HCT116 (cell line): Measurements from ENCODE around the gene SNAP47. TPM values are rescaled to one million over a fixed set of nuclear protein-coding genes. Genes with fewer than 3 reads are reported as not detected.

ENCODE experiments used
- ATAC-seq: fragments of 200-7000 bp; cut with Tn5 transposase; 2 replicates; pipeline ENCODE4 v1.9.1; 2020; ENCODE audit warnings: mild to moderate bottlenecking, moderate library complexity
- BruUV-seq: library from RNA; stranded (reverse); fragments of 400-500 nt; replicated peaks from 2 replicates; lab custom pipeline; 2021; lab: Mats Ljungman, UMichigan
- CTCF ChIA-PET: fragments of 300-600 bp; sonication (Branson Sonifier 250); formaldehyde crosslinking; loops from one replicate; lab custom pipeline; 2021; ENCODE audit warnings: antibody characterized with exemption; lab: Charles Lee
- POLR2A ChIA-PET: fragments of 300-600, 350-600 bp; sonication (Branson Sonifier 250); formaldehyde crosslinking; loops from one replicate; lab custom pipeline; 2021; ENCODE audit warnings: antibody characterized with exemption; lab: Charles Lee
- RAD21 ChIA-PET, 2 experiments: fragments of 300-600 bp; sonication (Branson Sonifier 250); formaldehyde crosslinking; loops; one replicate each; lab custom pipeline; 2023; ENCODE audit warnings: low total read pairs in 2 of 2; ENCODE audit not compliant: uncharacterized antibody in 2 of 2, unreplicated experiment in 2 of 2, low non-redundant PET in 1 of 2; lab: Charles Lee
- DNase-seq: peaks from one replicate; pipeline ENCODE4 v3.0.0-alpha.2; 2010; ENCODE audit warnings: low read depth, low spot score
- H2AFZ ChIP-seq: fragments of 200-600 bp; shearing (Covaris generic), sonication (generic); 2 replicates; pipeline ENCODE4 v1.6.1; 2017; ENCODE audit warnings: low read depth, mixed run types, mixed read lengths, antibody characterized with exemption, low read length; ENCODE audit not compliant: poor library complexity, severe bottlenecking
- H3K27ac ChIP-seq: 2 replicates; pipeline ENCODE4 v1.5.1; 2012; ENCODE audit warnings: low read depth, low read length
- H3K27me3 ChIP-seq: fragments of 200-600 bp; sonication (generic); 2 replicates; pipeline ENCODE4 v1.6.1; 2016; ENCODE audit warnings: mixed run types, low read length, mixed read lengths; ENCODE audit not compliant: insufficient read depth
- H3K36me3 ChIP-seq, 2 experiments: fragments of 200-500 bp in 1 of 2; fragments of 200-600 bp in 1 of 2; sonication (Bioruptor generic) in 1 of 2; sonication (generic) in 1 of 2; 2 replicates each; pipeline versions ENCODE4 v1.5.1 to v1.6.1; 2014 to 2016; ENCODE audit warnings: low read length in 2 of 2, inconsistent platforms in 1 of 2, mixed read lengths in 1 of 2, mixed run types in 1 of 2; ENCODE audit not compliant: insufficient read depth in 2 of 2, control insufficient read depth in 1 of 2
- H3K4me1 ChIP-seq, 2 experiments: fragments of 200-600 bp in 1 of 2; sonication (generic) in 1 of 2; 2 replicates each; pipeline versions ENCODE4 v1.5.1 to v1.6.1; 2012 to 2017; ENCODE audit warnings: low read length in 2 of 2, inconsistent platforms in 1 of 2, mild to moderate bottlenecking in 1 of 2, mixed read lengths in 1 of 2, mixed run types in 1 of 2, moderate library complexity in 1 of 2; ENCODE audit not compliant: insufficient read depth in 2 of 2, control insufficient read depth in 1 of 2
- H3K4me2 ChIP-seq: fragments of 200-600 bp; sonication (generic); 2 replicates; pipeline ENCODE4 v1.6.1; 2017; ENCODE audit warnings: mixed run types, low read length, mixed read lengths
- H3K4me3 ChIP-seq, 2 experiments: fragments of 200-600 bp in 1 of 2; sonication (generic) in 1 of 2; replicated peaks in 1 of 2; 2 replicates each; pipeline ENCODE4 v1.5.1; 2011 to 2016; ENCODE audit warnings: low read length in 2 of 2, control low read depth in 1 of 2, low read depth in 1 of 2, mild to moderate bottlenecking in 1 of 2, mixed read lengths in 1 of 2, mixed run types in 1 of 2
- H3K79me2 ChIP-seq: fragments of 200-600 bp; sonication (generic); 2 replicates; pipeline ENCODE4 v1.6.1; 2017; ENCODE audit warnings: mild to moderate bottlenecking, mixed run types, low read length, moderate library complexity, mixed read lengths; ENCODE audit not compliant: insufficient read depth
- H3K9ac ChIP-seq: fragments of 200-600 bp; sonication (generic); 2 replicates; pipeline ENCODE4 v1.6.1; 2016; ENCODE audit warnings: low read length, mixed read lengths
- H3K9me2 ChIP-seq: fragments of 200-600 bp; sonication (generic), shearing (Covaris generic); 2 replicates; pipeline ENCODE4 v1.6.1; 2017; ENCODE audit warnings: mixed run types, mild to moderate bottlenecking, moderate library complexity; ENCODE audit not compliant: insufficient read depth
- H3K9me3 ChIP-seq, 2 experiments: fragments of 200-500 bp in 1 of 2; fragments of 200-600 bp in 1 of 2; sonication (Bioruptor generic) in 1 of 2; sonication (generic) in 1 of 2; 2 replicates each; pipeline ENCODE4 v1.6.1; 2014 to 2017; ENCODE audit warnings: low read length in 2 of 2, mixed read lengths in 2 of 2, inconsistent platforms in 1 of 2, low read depth in 1 of 2, mild to moderate bottlenecking in 1 of 2, mixed run types in 1 of 2, moderate library complexity in 1 of 2; ENCODE audit not compliant: control insufficient read depth in 1 of 2, insufficient read depth in 1 of 2
- H4K20me1 ChIP-seq: fragments of 200-600 bp; sonication (generic), shearing (Covaris generic); 2 replicates; pipeline ENCODE4 v1.6.1; 2017; ENCODE audit warnings: mixed run types, mild to moderate bottlenecking, moderate library complexity; ENCODE audit not compliant: insufficient read depth
- CEBPB ChIP-seq: IDR thresholded peaks from 2 replicates; pipeline ENCODE4 v1.6.1; 2012; ENCODE audit warnings: low read depth
- EGR1 ChIP-seq: IDR thresholded peaks from 2 replicates; pipeline ENCODE4 v1.6.1; 2012; ENCODE audit warnings: low read depth
- ELF1 ChIP-seq: IDR thresholded peaks from 2 replicates; pipeline ENCODE4 v1.6.1; 2012; ENCODE audit warnings: low read depth, borderline replicate concordance
- FOSL1 ChIP-seq: IDR thresholded peaks from 2 replicates; pipeline ENCODE4 v1.6.1; 2012; ENCODE audit warnings: low read depth
- JUND ChIP-seq: IDR thresholded peaks from 2 replicates; pipeline ENCODE4 v1.6.1; 2012
- POLR2A ChIP-seq: IDR thresholded peaks from 2 replicates; pipeline ENCODE4 v1.7.0; 2011; ENCODE audit warnings: borderline replicate concordance; ENCODE audit not compliant: insufficient read depth, insufficient read length; ENCODE audit errors: extremely low read depth
- POLR2AphosphoS5 ChIP-seq: IDR thresholded peaks from 2 replicates; pipeline ENCODE4 v1.6.1; 2011; ENCODE audit warnings: mild to moderate bottlenecking, low read depth, low read length, moderate library complexity
- REST ChIP-seq: IDR thresholded peaks from 2 replicates; pipeline ENCODE4 v1.6.1; 2012; ENCODE audit warnings: low read depth
- SIN3A ChIP-seq: IDR thresholded peaks from 2 replicates; pipeline ENCODE4 v1.6.1; 2012; ENCODE audit warnings: low read depth
- SP1 ChIP-seq: IDR thresholded peaks from 2 replicates; pipeline ENCODE4 v1.6.1; 2012; ENCODE audit warnings: low read depth
- SRF ChIP-seq: IDR thresholded peaks from 2 replicates; pipeline ENCODE4 v1.6.1; 2012; ENCODE audit warnings: low read depth
- YY1 ChIP-seq: IDR thresholded peaks from 2 replicates; pipeline ENCODE4 v1.6.1; 2011; ENCODE audit warnings: low read length, low read depth, moderate library complexity, mild to moderate bottlenecking; ENCODE audit not compliant: insufficient replicate concordance; ENCODE audit errors: extremely low read depth
- ZBTB33 ChIP-seq: IDR thresholded peaks from 2 replicates; pipeline ENCODE4 v1.6.1; 2011; ENCODE audit warnings: mild to moderate bottlenecking, low read length, moderate library complexity; ENCODE audit not compliant: insufficient replicate concordance; ENCODE audit errors: extremely low read depth
- ZNF274 ChIP-seq: fragments of 200-500 bp; sonication (Bioruptor generic); IDR thresholded peaks from 2 replicates; pipeline ENCODE4 v1.6.1; 2014; ENCODE audit warnings: mild to moderate bottlenecking, low read depth, low read length, inconsistent platforms
- intact Hi-C: fragments of 100-400 bp; cut with micrococcal nuclease; formaldehyde crosslinking; loops from 2 replicates; pipeline ENCODE4 v1.10.0; 2022
- total RNA-seq: library from RNA; stranded (reverse); gene quantifications from one replicate; pipeline ENCODE4 v1.2.1, GENCODE V29; 2021; ENCODE audit not compliant: unreplicated experiment

SNAP47 gene
- total RNA-seq, 1 experiment from 2014 or later: 37.9 TPM

- Histone ChIP-seq H3K79me2 (no peaks in the 10 kb centered on the region), H2AFZ (no peak overlapping the region), H3K27me3 (no peaks in the 10 kb centered on the region), H3K9ac (no peak overlapping the region), H3K9me2 (no peaks in the 10 kb centered on the region), H3K4me1 (no peaks in the 10 kb centered on the region), H3K27ac (no peak overlapping the region), H3K36me3 (no peaks in the 10 kb centered on the region), H3K9me3 (no peaks in the 10 kb centered on the region), H4K20me1 (no peaks in the 10 kb centered on the region), H3K4me2 (no peak overlapping the region), H3K4me3 (no peak overlapping the region)
- no peak for TF ChIP-seq ZNF274
- no peak for TF ChIP-seq SP1
- no peak for TF ChIP-seq JUND
- TF ChIP-seq SIN3A: no peak
- TF ChIP-seq ELF1: no peak
- no peak for TF ChIP-seq FOSL1
- ChIA-PET RAD21 (interaction anchor here in 1 of 2 experiments (0.6 kb wide), 1 partner anchor 291 kb away, joined by 3 read pairs; no protein-coding TSS in a partner anchor), CTCF (no interaction called here), POLR2A (no interaction called here)
- intact Hi-C loops: no loop called here
- ATAC-seq: no peak
- no TSS peak for BruUV-seq
- no peak for DNase-seq
Observed at GRCh38 chr1:227707846-227708245, 27.4 kb upstream of the SNAP47 start.

GRCh38 chr1:227709451-227709850, 25.8 kb upstream of the SNAP47 start:
- Histone ChIP-seq H3K4me3 (no peak overlapping the region), H3K9me3 (no peaks in the 10 kb centered on the region; a peak in 1 of 4 replicates), H3K79me2 (no peaks in the 10 kb centered on the region), H3K9ac (no peak overlapping the region), H2AFZ (no peak overlapping the region), H3K27ac (no peak overlapping the region), H3K4me2 (no peak overlapping the region), H3K4me1 (no peaks in the 10 kb centered on the region), H3K9me2 (no peaks in the 10 kb centered on the region), H3K36me3 (no peaks in the 10 kb centered on the region), H3K27me3 (no peaks in the 10 kb centered on the region), H4K20me1 (no peaks in the 10 kb centered on the region)
- POLR2A ChIA-PET: no interaction called here
- CTCF ChIA-PET: no interaction called here
- RAD21 ChIA-PET: no interaction called here
- ATAC-seq (no peak), DNase-seq (no peak)
- no TSS peak for BruUV-seq
- no peak for TF ChIP-seq REST
- no peak for TF ChIP-seq EGR1
- TF ChIP-seq CEBPB: no peak
- no peak for TF ChIP-seq ZBTB33
- TF ChIP-seq POLR2A: no peak
- TF ChIP-seq POLR2AphosphoS5: no peak
- TF ChIP-seq JUND: no peak
- no peak for TF ChIP-seq YY1
- no peak for TF ChIP-seq SRF
- intact Hi-C loops: no loop called here
